OCI-LY7 (cell line): ENCODE results near the gene STX18.

Source experiments
- CTCF ChIP-seq: fragments of 200-600 bp; sonication (generic); conservative IDR thresholded peaks from 2 replicates; pipeline ENCODE4 v1.5.1; 2014; ENCODE audit warnings: mild to moderate bottlenecking, antibody characterized with exemption, low read length, moderate library complexity, mixed read lengths
- EZH2phosphoT487 ChIP-seq: fragments of 200-600 bp; sonication (generic); IDR thresholded peaks from 2 replicates; pipeline ENCODE4 v1.6.1; 2018; ENCODE audit warnings: low read depth, borderline replicate concordance, mild to moderate bottlenecking, mixed run types, antibody characterized with exemption, low read length, moderate library complexity, mixed read lengths

- TF ChIP-seq CTCF (no peak), EZH2phosphoT487 (no peak)
Measured at GRCh38 chr4:4422856-4423499, 118.9 kb downstream of the STX18 start.
